ENCODE measurements around the gene IREB2.
"Not testable (repeated sequence)": the region's sequence is repeated elsewhere in the genome, so short reads cannot be mapped to it uniquely, and the experiment has no call there.

The IREB2 gene

DNA sequence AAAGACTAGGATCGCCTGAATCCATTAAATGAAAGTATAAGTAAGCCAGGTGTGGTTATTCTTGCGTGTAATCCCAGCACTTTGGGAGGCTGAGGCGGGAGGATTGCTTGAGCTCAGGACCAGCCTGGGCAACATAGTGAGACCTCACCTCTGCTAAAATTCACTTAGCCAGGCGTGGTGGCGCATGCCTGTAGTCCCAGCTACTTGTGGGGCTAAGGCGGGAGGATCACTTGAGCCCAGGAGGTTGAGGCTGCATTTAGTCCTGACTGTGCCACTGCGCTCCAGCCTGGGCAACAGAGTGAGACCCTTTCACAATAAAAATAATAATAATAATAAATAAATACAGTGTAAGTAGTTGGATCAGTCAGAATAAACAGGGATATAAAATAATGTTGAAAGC, 43.9 kb downstream of the IREB2 start:
- no peak for DNase-seq

DNA sequence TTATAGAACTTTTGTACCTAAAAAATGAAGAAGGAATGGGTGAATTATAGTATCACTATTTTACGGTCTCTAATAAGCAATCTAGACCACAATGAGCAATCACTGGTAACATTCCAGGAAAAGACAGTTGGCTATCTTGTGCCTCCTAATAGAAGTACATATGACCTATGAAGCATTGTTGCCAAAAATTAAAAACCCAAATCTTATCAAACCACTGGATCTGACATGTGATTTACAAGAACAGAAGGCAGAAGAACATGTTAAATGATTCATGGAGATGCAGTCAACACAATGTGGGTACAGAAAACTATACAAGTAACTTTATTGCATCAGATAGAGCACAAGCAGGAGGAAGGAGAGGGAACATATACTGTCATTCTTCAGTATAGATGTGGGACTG, 54.9 kb downstream of the IREB2 start:
- DNase-seq, result no peak

DNA sequence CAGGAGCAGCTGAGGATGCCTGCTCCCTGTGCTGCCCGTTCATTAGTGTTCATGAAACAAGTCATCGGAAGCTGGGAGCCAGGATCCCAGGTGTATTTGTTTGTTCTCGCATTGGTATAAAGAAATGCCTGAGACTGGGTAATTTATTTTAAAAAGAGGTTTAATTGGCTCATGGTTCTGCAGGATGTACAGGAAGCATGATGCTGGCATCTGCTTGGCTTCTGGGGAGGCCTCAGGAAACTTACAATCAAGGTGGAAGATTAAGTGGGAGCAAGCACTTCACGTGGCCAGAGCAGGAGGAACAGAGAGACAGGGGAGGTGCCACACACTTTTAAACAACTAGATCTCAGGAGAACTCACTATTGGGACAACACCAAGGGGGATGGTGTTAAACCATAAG, 63.8 kb downstream of the IREB2 start:
- no peak for DNase-seq

DNA sequence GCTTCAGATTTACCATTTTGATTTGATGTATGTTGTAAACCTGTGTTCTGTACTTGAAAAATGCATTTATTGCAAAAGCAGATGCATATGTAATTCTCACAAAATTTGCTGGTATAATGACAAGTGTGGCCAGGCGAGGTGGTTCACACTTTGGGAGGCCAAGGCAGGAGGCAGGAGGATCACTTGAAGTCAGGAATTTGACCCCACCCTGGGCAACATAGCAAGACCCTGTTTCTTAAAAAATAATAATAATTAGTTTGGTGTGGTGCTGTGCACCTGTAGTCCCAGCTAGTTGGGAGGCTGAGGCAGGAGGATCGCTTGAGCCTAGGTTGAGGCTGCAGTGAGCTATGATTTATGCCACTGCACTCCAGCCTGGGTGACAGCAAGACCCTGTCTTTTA, 64.6 kb downstream of the IREB2 start:
- DNase-seq, result no peak

DNA sequence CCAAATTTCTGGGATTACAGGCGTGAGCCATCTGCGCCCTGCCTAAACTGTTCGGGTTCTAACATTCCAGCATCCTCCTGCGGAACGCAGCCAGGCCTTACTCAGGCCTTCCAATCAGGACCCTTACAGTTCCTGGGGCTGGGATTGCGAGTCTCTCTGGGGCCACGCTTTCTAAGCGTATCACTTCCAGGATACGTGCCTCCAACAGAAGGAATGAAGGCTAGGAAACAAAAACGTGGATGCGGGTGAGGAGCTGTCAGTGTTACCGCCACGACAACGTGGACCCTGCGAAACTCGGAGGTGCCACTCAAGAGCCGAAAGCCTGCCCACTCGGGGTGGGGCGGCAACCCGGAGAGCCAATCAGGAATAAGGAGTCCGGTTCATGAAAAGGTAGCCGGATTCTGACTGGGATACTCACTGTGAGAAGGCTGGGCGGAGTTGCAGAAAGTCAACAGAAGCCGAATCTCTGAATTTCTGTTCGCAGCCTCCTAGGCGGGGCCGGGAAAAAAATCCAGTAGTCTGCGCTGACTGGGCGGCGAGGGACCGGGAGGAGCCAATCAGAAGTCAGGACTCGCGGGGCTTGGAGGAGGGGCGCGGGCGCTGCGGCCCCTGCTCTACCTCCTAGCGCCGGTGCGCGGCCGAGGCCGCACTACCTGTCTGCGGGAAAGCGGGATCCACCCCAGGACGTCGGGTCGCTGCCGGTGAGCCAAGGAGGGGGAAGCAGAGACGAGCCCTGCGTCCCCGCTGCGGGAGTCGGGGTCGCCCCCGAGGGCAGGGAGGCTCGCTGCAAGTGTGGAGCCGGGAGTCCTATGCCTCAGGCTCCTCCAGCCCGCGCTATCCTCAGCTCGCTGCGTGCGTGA, 69.2 kb downstream of the IREB2 start, which contains the start of gene HYKK:
HYKK (plus strand) TSS at position 607 of the 860 bp plus-strand sequence. CDS start 5,512 bp downstream, outside the sequence.
- peak; percentile 82 for DNase-seq

DNA sequence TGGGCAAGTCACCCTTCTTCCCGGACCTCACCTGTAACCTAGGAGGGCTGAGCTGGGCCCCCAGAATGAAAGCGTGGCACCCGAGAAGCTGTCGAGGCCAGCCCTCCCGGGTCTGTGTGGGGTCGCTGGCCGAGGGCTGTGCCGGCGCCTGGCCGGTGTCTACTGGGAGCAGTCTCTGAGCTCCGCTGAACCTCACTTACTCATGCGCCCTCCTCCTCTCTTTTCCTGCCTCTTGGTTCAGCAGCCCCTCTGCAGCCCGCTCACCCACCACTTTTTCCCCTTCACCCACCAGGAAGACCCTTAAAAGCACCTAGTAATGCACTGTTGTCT, 69.8 kb downstream of the IREB2 start:
- DNase-seq, result no peak

DNA sequence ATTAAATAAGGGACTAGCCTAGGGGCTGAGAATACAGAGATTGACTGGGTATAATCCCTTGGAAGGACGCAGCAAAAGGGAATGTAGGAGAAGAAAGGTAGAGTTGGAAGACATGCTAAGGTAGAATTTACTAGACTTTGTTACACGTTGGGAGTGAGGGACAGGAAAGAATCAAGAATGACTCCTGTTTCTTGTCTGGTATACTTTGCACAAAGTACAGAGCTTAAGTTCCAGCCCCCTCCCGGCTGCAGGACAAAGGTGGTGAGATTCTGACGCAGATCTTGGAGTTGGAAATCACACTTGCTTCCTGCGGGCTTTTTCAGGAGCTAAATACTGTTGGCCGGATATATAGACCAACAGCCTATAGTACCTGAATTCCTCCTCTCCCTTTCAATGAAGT, 70.3 kb downstream of the IREB2 start:
- DNase-seq, result no peak

DNA sequence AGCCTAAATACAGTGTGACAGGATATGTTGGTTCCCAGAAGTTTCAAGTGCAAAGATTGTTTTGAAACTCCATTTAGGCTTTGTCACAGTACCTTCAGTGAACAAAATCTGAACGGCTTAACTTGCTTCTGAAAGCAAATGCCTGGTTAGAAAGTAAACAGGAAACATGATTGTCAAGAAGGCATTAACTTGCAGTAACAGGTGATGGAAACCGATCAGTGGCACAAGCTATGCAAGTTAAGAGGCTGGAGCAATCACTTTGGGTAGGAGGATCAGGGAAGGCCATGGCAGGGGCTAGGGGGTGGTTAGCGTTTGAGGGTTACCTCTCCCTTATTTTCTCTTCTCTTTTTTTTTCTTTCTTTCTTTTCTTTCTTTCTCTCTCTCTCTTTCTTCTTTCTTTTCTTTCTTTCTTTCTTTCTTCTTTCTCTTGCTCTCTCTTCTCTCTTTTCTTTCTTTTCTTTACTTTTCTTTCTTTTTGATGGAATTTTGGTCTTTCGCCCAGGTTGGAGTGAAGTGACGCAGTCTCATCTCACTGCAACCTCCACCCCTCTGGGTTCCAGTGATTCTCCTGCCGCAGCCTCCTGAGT, 71.8 kb downstream of the IREB2 start:
- DNase-seq, result no peak

DNA sequence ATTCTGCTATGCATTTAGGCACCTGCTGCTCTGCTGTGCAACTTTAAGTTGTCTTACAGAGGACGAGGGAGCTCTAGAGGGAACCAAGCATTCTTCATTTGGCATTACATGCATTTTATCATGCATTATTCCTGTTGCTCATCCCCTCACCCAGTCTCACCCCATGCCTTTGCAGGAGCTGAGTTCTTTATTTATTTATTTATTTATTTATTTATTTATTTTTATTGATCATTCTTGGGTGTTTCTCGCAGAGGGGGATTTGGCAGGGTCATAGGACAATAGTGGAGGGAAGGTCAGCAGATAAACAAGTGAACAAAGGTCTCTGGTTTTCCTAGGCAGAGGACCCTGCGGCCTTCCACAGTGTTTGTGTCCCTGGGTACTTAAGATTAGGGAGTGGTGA, 82.0 kb downstream of the IREB2 start:
- DNase-seq, result not testable (repeated sequence)

DNA sequence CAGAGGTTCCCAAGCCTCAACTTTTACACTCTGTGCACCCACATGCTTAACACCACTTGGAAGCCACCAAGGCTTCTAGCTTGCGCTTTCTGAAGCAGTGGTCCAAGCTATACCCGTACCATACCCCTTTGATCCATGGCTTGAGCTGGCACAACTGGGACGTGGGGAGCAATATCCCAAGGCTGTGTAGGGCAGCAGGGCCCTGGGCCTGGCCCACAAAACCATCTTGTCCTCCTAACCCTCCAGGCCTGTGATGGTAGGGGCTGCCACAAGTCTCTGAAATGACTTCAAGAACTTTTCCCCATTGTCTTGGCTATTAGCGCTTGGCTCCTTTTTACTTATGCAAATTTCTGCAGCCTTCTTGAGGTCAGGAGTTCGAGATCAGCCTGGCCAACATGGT, 86.2 kb downstream of the IREB2 start:
- DNase-seq, result no peak

DNA sequence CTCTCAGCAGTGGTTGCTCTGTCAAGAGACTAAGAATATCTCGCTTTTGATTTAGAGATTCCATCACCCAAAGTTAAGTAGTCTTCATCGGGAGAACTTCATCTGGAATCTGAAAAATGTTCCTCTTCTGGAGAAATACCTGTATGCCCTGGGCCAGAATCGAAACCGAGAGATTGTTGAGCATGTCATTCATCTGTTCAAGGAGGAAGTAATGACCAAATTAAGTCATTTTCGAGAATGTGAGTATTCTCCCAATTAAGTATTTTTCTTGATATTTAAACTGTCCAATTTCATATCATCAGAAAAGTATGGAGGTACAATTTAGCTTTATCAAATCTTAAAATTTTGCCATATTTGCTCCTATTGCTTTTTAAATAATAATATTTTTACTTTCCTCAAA, 89.3 kb downstream of the IREB2 start:
- no peak for DNase-seq

DNA sequence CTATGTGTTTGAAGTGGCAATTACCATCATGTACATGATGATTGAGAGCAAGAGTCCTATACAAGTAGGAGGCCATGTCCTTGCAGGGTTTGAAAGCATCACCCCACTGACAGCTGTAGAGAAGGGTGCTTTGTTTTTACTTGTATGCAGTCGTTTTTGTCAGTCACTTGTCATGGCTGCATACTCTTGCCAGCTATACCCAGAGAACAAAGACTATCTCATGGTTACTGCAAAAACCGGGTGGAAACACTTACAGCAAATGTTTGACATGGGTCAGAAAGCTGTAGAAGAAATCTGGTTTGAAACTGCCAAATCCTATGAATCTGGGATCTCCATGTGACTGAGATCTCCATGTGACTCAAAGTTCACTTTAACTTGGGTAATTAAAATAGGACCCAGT, 95.3 kb downstream of the IREB2 start:
- DNase-seq, result no peak

DNA sequence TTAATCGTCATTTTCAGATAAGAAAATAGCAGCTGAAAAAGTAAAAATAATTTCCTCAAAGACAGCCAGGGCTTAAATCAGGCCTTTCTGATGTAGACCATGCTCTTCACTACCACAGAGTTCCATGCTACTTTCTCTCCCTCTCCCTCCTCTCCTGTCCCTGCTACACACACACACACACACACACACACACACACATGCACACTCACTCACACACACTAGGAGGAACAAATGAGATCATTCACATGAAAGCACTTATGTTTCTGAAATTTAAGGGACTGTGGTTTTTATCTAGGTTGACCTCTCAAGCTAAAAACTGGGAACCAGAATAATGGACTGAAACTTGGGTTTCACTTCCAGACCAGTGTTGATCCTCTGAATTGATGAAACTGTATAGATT, 98.1 kb downstream of the IREB2 start:
- DNase-seq, result no peak

DNA sequence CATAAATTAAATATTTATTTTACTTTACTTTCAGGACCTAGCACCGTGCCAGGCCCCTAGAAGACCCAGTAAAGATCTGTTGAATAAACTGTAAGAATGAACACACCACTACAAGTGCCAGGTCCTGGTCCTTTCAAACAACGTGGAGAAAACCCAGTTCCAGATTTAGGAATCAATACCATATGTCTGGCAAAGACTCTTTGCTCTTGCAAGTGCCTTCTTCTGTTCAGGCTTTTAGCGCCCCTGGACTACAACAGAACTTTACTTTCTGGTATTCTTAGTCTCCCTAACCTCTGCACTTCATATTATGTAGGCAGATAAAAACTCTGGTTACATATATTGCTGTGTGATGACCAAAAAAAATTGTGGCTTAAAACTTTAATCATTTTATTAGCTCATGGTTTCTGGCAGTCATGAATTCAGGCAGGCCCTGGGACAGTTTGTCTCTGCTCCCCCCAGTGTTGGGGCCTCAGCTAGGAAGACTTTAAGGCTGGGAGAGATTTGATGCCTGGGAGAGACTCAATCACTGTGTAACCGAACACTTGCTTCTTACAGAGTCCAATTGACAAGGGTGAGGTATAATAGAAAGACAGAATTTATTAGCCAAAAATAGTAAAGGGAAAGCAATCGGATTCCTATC, 99.4 kb downstream of the IREB2 start:
- DNase-seq, result no peak

DNA sequence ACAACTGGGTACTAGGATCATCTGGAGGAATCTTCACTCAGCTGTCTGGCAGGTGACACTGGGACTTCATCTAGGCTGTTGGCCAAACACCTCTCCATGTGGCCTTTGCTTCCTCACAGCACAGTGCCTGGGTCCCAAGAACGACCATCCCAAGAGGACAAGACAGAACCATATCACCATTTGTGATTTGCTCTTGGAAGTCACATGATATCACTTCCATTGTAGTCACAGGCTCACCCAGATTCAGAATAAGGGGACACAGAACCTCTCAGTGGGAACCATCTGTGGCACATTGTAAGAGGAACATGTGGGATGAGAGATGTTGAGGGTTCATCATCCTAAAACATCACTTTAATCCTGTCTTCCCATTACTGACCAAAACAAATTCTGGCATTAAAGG, 100.3 kb downstream of the IREB2 start:
- no peak for DNase-seq

DNA sequence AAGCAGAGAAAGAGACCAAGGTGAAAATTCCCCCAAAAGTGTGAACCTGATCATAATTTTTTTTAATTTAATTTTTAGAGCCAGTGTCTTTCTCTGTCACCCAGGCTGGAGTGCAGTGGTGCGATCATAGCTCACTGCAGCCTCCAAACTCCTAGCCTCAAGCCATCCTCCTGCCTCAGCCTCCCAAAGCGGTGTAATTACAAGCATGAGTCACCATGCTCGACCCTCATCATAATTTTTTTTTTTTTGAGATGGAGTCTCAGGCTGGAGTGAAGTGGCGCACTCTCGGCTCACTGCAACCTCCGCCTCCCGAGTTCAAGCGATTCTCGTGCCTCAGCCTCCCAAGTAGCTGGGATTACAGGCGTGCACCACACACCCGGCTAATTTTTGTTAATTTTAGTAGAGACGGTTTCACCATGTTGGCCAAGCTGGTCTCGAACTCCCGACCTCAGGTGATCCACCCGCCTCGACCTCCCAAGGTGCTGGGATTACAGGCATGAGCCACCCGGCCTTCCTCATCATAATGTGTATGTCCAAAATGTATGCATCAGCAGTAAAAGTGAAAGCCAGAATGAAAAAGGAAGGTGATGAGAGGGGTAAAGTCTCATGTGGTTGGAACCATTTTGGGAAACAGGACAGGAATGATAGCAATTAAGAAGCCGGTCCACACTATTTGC, 101.6 kb downstream of the IREB2 start:
- DNase-seq, result not testable (repeated sequence)

DNA sequence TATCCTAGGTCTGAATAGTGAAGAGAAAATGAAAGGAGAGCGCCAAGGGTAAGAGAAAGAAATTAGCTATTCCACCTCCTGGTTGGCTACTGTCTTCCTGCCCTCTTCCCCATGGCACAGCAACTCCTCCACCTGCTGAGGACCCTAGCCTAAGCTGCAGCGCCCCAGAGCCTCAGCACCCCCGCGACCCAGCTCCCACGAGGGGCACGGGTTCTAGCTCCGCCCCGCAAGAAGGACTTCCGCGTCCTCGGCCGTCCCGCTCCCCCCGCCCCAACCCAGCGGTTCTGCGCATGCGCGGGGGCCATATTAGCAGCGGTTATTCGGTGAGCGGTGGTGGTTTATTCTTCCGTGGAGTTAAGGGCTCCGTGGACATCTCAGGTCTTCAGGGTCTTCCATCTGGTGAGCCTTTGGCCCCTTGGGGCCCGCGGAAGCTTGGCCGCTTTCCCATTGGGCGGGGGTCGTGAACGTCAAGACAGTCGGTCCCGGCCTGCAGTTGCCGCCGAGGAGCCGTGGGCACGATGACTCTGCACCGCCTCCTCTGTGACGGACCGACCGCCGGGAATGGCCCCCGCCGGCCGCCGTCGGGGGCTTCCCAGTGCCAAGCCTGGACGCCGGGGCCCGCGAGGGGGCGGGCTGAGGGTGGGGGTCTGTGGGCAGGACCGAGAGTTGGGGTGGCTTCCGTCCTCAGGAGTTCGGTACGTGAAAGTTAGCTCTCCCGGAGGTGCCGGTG, 102.3 kb downstream of the IREB2 start, which contains the start of gene PSMA4:
PSMA4 (plus strand) TSS at position 304 of the 730 bp plus-strand sequence. CDS start 1,484 bp downstream, outside the sequence.
- peak; percentile 93 for DNase-seq

DNA sequence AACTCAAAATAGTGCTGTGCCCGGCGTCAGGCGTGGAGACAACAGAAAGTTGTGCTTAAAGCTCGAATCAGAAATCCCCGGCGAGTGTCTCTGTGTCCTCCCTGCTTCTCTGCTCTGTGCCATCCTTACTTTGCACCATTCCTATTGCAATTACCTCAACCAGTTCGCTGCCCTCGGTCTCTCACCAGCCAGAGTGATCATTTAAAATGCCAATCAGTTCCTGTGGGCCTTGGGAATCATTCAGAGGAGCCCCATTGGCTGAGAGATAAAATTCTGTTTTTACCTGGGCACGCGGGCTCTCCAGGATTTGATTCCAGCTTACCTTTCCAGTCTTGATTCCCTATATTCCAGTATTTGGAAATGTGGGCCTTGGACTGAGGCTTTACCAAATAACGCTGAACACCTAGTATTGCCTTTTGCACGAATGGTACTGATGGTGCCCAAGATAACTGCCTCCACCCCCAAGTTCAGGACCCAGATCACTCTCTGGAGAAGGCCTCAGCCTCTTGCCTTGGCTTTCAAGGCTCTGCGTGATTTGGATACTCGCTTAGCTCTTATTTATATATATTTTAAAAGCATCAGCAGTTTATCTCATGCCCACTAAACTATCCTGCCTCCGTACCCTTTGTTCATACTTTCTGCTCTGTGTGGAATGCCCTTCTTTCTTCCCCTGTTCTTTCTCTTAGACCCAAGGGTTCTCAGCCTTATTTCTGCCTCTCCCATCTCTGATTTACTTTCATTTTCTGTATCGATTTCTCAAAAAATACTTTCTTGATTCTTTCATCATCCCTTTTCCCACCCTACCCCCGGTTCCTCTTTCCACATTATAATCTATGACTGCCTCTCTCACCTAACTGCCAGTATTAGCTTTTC, 103.1 kb downstream of the IREB2 start:
- peak; percentile 24 for DNase-seq

DNA sequence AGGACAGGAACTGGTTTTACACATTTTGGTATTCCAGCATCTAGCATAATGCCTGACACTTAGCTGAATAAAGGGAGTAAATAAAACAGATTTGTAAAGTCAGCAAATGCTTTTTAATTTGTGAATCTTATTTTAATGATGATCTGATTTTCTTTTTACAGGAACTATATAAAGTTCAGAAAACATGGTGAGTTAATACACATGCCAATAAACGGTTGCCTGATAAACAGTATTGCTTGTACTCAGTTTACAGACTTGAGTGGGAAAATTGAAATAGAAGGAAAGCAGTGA, 103.7 kb downstream of the IREB2 start:
- no peak for DNase-seq

DNA sequence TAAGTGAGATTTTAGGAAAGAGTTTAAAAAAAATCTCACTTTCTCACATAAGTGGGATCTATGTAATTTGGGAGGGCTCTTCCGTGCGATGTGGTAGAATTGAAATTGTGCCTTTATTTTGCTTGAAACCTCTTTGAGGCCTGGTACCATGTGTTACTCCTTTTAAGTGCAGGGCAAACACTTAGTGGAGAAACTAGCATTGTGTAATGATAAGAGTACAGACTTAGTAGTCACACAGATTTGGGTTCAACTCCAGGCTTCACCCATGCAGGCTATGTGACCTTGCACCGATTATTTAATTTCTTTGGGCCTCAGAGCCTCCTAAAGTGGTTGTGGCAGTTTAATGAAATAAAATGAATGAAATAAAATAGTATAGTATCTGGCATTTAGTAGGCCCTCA, 104.6 kb downstream of the IREB2 start:
- DNase-seq, result no peak

DNA sequence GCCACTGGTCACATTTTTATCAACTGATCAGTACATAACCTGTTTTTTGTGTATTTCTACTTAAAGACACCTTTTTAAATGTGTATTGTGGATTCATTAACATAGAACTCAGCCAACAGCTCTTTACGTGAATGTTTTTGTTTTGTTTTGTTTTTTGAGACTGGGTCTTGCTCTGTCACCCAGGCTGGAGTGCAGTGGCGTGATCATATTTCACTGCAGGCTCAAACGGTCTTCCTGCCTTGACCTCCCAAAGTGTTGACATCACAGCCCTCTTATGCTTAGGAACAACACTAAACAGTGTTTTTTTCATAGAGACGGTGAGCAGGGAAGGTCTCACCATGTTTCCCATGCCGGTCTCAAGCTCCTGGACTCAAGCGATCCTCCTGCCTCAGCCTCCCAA, 112.2 kb downstream of the IREB2 start:
- DNase-seq, result no peak

DNA sequence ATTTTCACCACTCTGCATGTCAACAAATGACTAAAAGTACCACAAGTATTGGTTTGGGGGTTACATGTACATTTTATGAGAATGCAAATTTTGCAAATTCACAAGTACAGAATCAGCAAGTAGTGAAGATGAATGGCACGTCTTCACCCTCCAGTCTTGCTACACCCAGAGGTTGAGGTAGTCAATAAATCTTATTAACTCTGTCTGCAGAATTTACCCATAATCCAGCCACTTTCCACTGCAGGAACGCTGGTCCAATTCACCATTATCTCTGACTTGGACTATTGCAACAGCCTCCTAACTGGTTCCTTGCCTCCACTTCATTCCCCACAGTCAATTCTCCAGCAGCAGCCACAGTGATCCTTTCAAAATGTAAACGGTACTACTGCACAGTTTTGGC, 112.8 kb downstream of the IREB2 start:
- DNase-seq, result no peak
